HG03342 (cell line): Measurements from ENCODE around the gene CRISPLD2.
"Not testable (repeated sequence)": the region's sequence is repeated elsewhere in the genome, so short reads cannot be mapped to it uniquely, and the experiment has no call there.

Experiments used
- ATAC-seq: cut with Tn5 transposase; IDR thresholded peaks from one replicate; pipeline ENCODE4 v1.9.1; 2021; ENCODE audit warnings: mild to moderate bottlenecking, moderate library complexity; ENCODE audit not compliant: unreplicated experiment

Gene CRISPLD2

GRCh38 chr16:84855435-84856202, 35.8 kb downstream of the CRISPLD2 start:
- ATAC-seq, result not testable (repeated sequence)

- not testable (repeated sequence) for ATAC-seq
Observed at GRCh38 chr16:84856203-84856581, 36.4 kb downstream of the CRISPLD2 start.

GRCh38 chr16:84856811-84857210, 37.0 kb downstream of the CRISPLD2 start:
- not testable (repeated sequence) for ATAC-seq

- ATAC-seq, result no peak
Observed at GRCh38 chr16:84859681-84860080, 39.9 kb downstream of the CRISPLD2 start.

GRCh38 chr16:84860383-84860782, 40.6 kb downstream of the CRISPLD2 start:
- no peak for ATAC-seq

- no peak for ATAC-seq
Observed at GRCh38 chr16:84861671-84862070, 41.9 kb downstream of the CRISPLD2 start.

GRCh38 chr16:84862804-84863480, 43.2 kb downstream of the CRISPLD2 start:
- ATAC-seq, result no peak

- no peak for ATAC-seq
Observed at GRCh38 chr16:84863481-84863814, 43.7 kb downstream of the CRISPLD2 start.

- no peak for ATAC-seq
Observed at GRCh38 chr16:84864326-84864955, 44.7 kb downstream of the CRISPLD2 start.

- ATAC-seq, result no peak
Observed at GRCh38 chr16:84867696-84868095, 47.9 kb downstream of the CRISPLD2 start.

GRCh38 chr16:84868328-84868727, 48.5 kb downstream of the CRISPLD2 start:
- ATAC-seq, result no peak

GRCh38 chr16:84868829-84869472, 49.2 kb downstream of the CRISPLD2 start:
- no peak for ATAC-seq

GRCh38 chr16:84869473-84869845, 49.7 kb downstream of the CRISPLD2 start:
- ATAC-seq, result no peak

GRCh38 chr16:84872971-84873370, 53.2 kb downstream of the CRISPLD2 start:
- not testable (repeated sequence) for ATAC-seq

- no peak for ATAC-seq
Observed at GRCh38 chr16:84874004-84874435, 54.2 kb downstream of the CRISPLD2 start.

GRCh38 chr16:84874553-84874952, 54.8 kb downstream of the CRISPLD2 start:
- no peak for ATAC-seq

GRCh38 chr16:84874983-84875382, 55.2 kb downstream of the CRISPLD2 start:
- ATAC-seq, result no peak

- ATAC-seq, result no peak
Observed at GRCh38 chr16:84875846-84876245, 56.1 kb downstream of the CRISPLD2 start.

- ATAC-seq, result no peak
Observed at GRCh38 chr16:84876873-84877606, 57.3 kb downstream of the CRISPLD2 start.

- no peak for ATAC-seq
Observed at GRCh38 chr16:84878770-84879169, 59.0 kb downstream of the CRISPLD2 start.
